HL-60 (cell line): ENCODE measurements around the gene ARID1A.

Experiments
- DNase-seq, 2 experiments: peaks; one replicate each; pipeline ENCODE4 v3.0.0-alpha.2; 2010 to 2020; ENCODE audit warnings: low read depth in 1 of 2, low spot score in 1 of 2
- H3K27ac ChIP-seq: fragments of 250-450 bp; sonication (Bioruptor Pico); replicated peaks from 2 replicates; pipeline ENCODE4 v1.5.1; 2020; ENCODE audit warnings: mild to moderate bottlenecking, moderate library complexity
- H3K27me3 ChIP-seq: fragments of 250-450 bp; sonication (Bioruptor Pico); 2 replicates; pipeline ENCODE4 v1.5.1; 2021; ENCODE audit warnings: mild to moderate bottlenecking, moderate library complexity; ENCODE audit not compliant: insufficient read depth, poor library complexity, severe bottlenecking
- H3K4me3 ChIP-seq: replicated peaks from 2 replicates; pipeline ENCODE4 v1.5.1; 2011; ENCODE audit warnings: mild to moderate bottlenecking, control low read depth, low read length; ENCODE audit not compliant: insufficient read depth
- CTCF ChIP-seq: IDR thresholded peaks from one replicate; pipeline ENCODE4 v1.5.1; 2011; ENCODE audit warnings: low read length, control low read depth, inconsistent platforms; ENCODE audit not compliant: insufficient read depth
- GABPA ChIP-seq: IDR thresholded peaks from 2 replicates; pipeline ENCODE4 v1.6.1; 2012; ENCODE audit warnings: low read depth
- POLR2AphosphoS5 ChIP-seq: IDR thresholded peaks from 2 replicates; pipeline ENCODE4 v1.6.1; 2012; ENCODE audit warnings: low read depth
- REST ChIP-seq: IDR thresholded peaks from 2 replicates; pipeline ENCODE4 v1.6.1; 2012; ENCODE audit warnings: low read depth; ENCODE audit not compliant: insufficient replicate concordance
- SPI1 ChIP-seq: IDR thresholded peaks from 2 replicates; pipeline ENCODE4 v1.6.1; 2012; ENCODE audit warnings: low read depth, mild to moderate bottlenecking, borderline replicate concordance

Gene ARID1A

DNA sequence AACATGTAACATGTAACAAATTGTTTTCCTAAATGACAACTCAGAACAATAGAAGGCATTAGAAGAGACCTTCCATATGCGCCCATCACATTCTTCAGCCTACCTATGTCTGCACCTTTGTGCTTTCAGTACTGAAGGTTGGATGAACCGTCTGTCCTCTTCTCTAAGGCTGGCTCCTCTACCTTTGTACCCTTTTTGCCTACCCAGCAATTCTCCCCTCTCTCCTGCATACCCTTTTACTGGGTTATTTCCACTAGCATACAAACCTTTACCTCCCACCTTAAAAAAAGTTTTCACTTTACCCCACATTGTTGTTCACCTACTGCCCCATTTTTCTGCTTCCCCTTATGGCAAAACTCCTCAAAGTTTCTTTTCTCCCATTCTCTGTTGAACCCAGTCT, 97.1 kb downstream of the ARID1A start:
- TF ChIP-seq REST (no peak), POLR2AphosphoS5 (no peak), SPI1 (no peak), GABPA (no peak), CTCF (no peak)
- no peak overlapping the region for H3K4me3 ChIP-seq
- no peaks in the 10 kb centered on the region for H3K27me3 ChIP-seq
- DNase-seq = no peak
- no peak overlapping the region for H3K27ac ChIP-seq

DNA sequence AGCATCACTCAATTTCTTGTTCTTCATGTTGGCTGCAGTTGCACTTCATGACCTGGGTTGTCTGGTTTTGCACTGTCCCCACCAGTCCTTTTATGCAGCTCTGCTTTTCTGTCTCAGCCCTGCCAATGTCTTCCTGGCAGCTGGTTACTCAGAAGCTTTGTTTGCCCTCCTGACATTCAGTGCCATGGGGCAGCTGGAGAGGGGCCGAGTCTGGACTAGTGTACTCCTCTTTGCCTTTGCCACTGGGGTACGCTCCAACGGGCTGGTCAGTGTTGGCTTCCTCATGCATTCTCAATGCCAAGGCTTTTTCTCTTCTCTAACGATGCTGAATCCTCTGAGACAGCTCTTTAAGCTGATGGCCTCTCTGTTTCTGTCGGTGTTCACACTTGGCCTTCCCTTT, 98.6 kb downstream of the ARID1A start:
- no peak for DNase-seq
- Histone ChIP-seq H3K4me3 (no peak overlapping the region), H3K27me3 (no peaks in the 10 kb centered on the region), H3K27ac (no peak overlapping the region)
- TF ChIP-seq GABPA (no peak), REST (no peak), POLR2AphosphoS5 (no peak), CTCF (no peak), SPI1 (no peak)

GRCh38 chr1:26797627-26798026, 101.8 kb downstream of the ARID1A start:
- H3K27ac ChIP-seq = no peak overlapping the region
- H3K4me3 ChIP-seq = no peak overlapping the region
- no peak for DNase-seq
- TF ChIP-seq SPI1 = no peak
- TF ChIP-seq POLR2AphosphoS5 = no peak
- no peak for TF ChIP-seq GABPA
- no peak for TF ChIP-seq CTCF
- TF ChIP-seq REST = no peak
- H3K27me3 ChIP-seq = no peaks in the 10 kb centered on the region
